IMR-90 (cell line): ENCODE results near the gene KYNU. TPM values are rescaled to one million over a fixed set of nuclear protein-coding genes. Genes with fewer than 3 reads are reported as not detected.

ENCODE experiments used
- ATAC-seq: fragments of 200-7000 bp; cut with Tn5 transposase; 2 replicates; pipeline ENCODE4 v1.9.1; 2020; ENCODE audit warnings: low read depth, mild to moderate bottlenecking, moderate library complexity
- BruUV-seq: library from RNA; stranded (reverse); fragments of 400-500 nt; replicated peaks from 2 replicates; lab custom pipeline; 2021; lab: Mats Ljungman, UMichigan
- CTCF ChIA-PET: fragments of 300-600 bp; formaldehyde crosslinking; extraction: SDS; loops from one replicate; lab custom pipeline; 2021; ENCODE audit warnings: antibody characterized with exemption; lab: Yijun Ruan, JAX
- POLR2A ChIA-PET: fragments of 300-600 bp; sonication (Branson Sonifier 250); formaldehyde crosslinking; loops from one replicate; lab custom pipeline; 2022; ENCODE audit warnings: antibody characterized with exemption; ENCODE audit not compliant: unreplicated experiment; lab: Charles Lee
- DNase-seq: peaks from one replicate; pipeline ENCODE4 v3.0.0; 2013
- H2AFZ ChIP-seq: replicated peaks from 2 replicates; pipeline ENCODE3; 2013; ENCODE audit warnings: low read length, mild to moderate bottlenecking; ENCODE audit not compliant: poor library complexity
- H2AK5ac ChIP-seq: 2 replicates; pipeline ENCODE4 v1.6.1; 2013; ENCODE audit warnings: low read depth, low read length, inconsistent platforms
- H2AK9ac ChIP-seq: replicated peaks from 2 replicates; pipeline ENCODE3; 2013; ENCODE audit warnings: mild to moderate bottlenecking, low read depth, low read length, moderate library complexity; ENCODE audit not compliant: poor library complexity
- H2BK120ac ChIP-seq: 2 replicates; pipeline ENCODE4 v1.6.1; 2013; ENCODE audit warnings: low read depth, low read length, inconsistent platforms
- H2BK15ac ChIP-seq: 3 replicates; pipeline ENCODE4 v1.6.1; 2013; ENCODE audit warnings: low read depth, low read length, inconsistent platforms
- H2BK20ac ChIP-seq: 2 replicates; pipeline ENCODE4 v1.6.1; 2013; ENCODE audit warnings: low read depth, mild to moderate bottlenecking, inconsistent platforms, low read length, moderate library complexity
- H2BK5ac ChIP-seq: 2 replicates; pipeline ENCODE4 v1.6.1; 2013; ENCODE audit warnings: mild to moderate bottlenecking, low read depth, low read length, inconsistent platforms; ENCODE audit not compliant: poor library complexity, severe bottlenecking
- H3K14ac ChIP-seq: replicated peaks from 2 replicates; pipeline ENCODE4 v1.6.1; 2013; ENCODE audit warnings: low read depth, low read length, inconsistent platforms
- H3K18ac ChIP-seq: 2 replicates; pipeline ENCODE4 v1.6.1; 2013; ENCODE audit warnings: low read depth, low read length, control low read depth
- H3K23ac ChIP-seq: 2 replicates; pipeline ENCODE4 v1.6.1; 2013; ENCODE audit warnings: low read depth, low read length, inconsistent platforms
- H3K27ac ChIP-seq: 2 replicates; pipeline ENCODE4 v1.5.1; 2013; ENCODE audit warnings: mild to moderate bottlenecking, control low read depth, low read length; ENCODE audit not compliant: insufficient read depth
- H3K27me3 ChIP-seq: 2 replicates; pipeline ENCODE4 v1.6.1; 2013; ENCODE audit warnings: low read length; ENCODE audit not compliant: control insufficient read depth, insufficient read depth
- H3K36me3 ChIP-seq: 2 replicates; pipeline ENCODE4 v1.6.1; 2013; ENCODE audit warnings: low read length, mixed read lengths; ENCODE audit not compliant: control insufficient read depth, insufficient read depth
- H3K4ac ChIP-seq: 2 replicates; pipeline ENCODE4 v1.6.1; 2013; ENCODE audit warnings: low read depth, low read length, inconsistent platforms
- H3K4me1 ChIP-seq: 2 replicates; pipeline ENCODE4 v1.6.1; 2013; ENCODE audit warnings: low read length, mixed read lengths; ENCODE audit not compliant: control insufficient read depth, insufficient read depth
- H3K4me2 ChIP-seq: 2 replicates; pipeline ENCODE4 v1.6.1; 2013; ENCODE audit warnings: low read depth, mild to moderate bottlenecking, control low read depth, low read length, moderate library complexity
- H3K4me3 ChIP-seq: 2 replicates; pipeline ENCODE4 v1.5.1; 2013; ENCODE audit warnings: low read depth, mild to moderate bottlenecking, control low read depth, low read length, moderate library complexity; ENCODE audit not compliant: insufficient read depth
- H3K56ac ChIP-seq: 2 replicates; pipeline ENCODE4 v1.6.1; 2013; ENCODE audit warnings: low read length, inconsistent platforms; ENCODE audit not compliant: insufficient read depth; ENCODE audit errors: extremely low read depth
- H3K79me1 ChIP-seq, 2 experiments: 2 replicates each; pipeline ENCODE4 v1.6.1; 2013; ENCODE audit warnings: low read length in 2 of 2, inconsistent platforms in 1 of 2, low read depth in 1 of 2
- H3K9ac ChIP-seq: 2 replicates; pipeline ENCODE4 v1.6.1; 2013; ENCODE audit warnings: low read depth, low read length, control low read depth
- H3K9me1 ChIP-seq: 2 replicates; pipeline ENCODE4 v1.6.1; 2013; ENCODE audit warnings: low read length, inconsistent platforms; ENCODE audit not compliant: insufficient read depth
- H3K9me3 ChIP-seq: 2 replicates; pipeline ENCODE4 v1.6.1; 2013; ENCODE audit warnings: low read length; ENCODE audit not compliant: control insufficient read depth, insufficient read depth
- H4K20me1 ChIP-seq: 2 replicates; pipeline ENCODE4 v1.6.1; 2013; ENCODE audit warnings: low read length, inconsistent platforms; ENCODE audit not compliant: insufficient read depth
- H4K5ac ChIP-seq: 2 replicates; pipeline ENCODE4 v1.6.1; 2013; ENCODE audit warnings: mild to moderate bottlenecking, low read depth, low read length, control low read depth
- H4K8ac ChIP-seq, 2 experiments: 2 replicates each; pipeline ENCODE4 v1.6.1; 2013; ENCODE audit warnings: low read depth in 2 of 2, low read length in 2 of 2, control low read depth in 1 of 2, inconsistent platforms in 1 of 2
- H4K91ac ChIP-seq: 2 replicates; pipeline ENCODE4 v1.6.1; 2013; ENCODE audit warnings: low read depth, low read length, inconsistent platforms; ENCODE audit not compliant: insufficient read depth
- RAD21 ChIP-seq: IDR thresholded peaks from 2 replicates; pipeline ENCODE4 v1.6.1; 2012; ENCODE audit warnings: low read length, improper control_type of control experiment
- RCOR1 ChIP-seq: IDR thresholded peaks from 2 replicates; pipeline ENCODE4 v1.6.1; 2012; ENCODE audit warnings: mild to moderate bottlenecking, low read length, improper control_type of control experiment; ENCODE audit not compliant: insufficient replicate concordance
- WGBS, 2 experiments: methylation state at CpG; one replicate each; pipeline versions ENCODE4 v1.1.5 to v1.1.7; 2013; ENCODE audit warnings: missing lambda C conversion rate in 2 of 2; ENCODE audit not compliant: insufficient read length in 1 of 2; ENCODE audit errors: extremely low coverage in 2 of 2; 5-methylcytosine and 5-hydroxymethylcytosine counted together
- dilution Hi-C: fragments of 300-500 bp; cut with HindIII; formaldehyde crosslinking; loops from one replicate; pipeline ENCODE4 v1.14.3; 2018; ENCODE audit warnings: low sequenced_read_pairs; ENCODE audit not compliant: unreplicated experiment
- in situ Hi-C: fragments of 300-500 bp; cut with MboI; formaldehyde crosslinking; loops from 3 replicates; pipeline ENCODE4 v1.14.3; 2019; ENCODE audit warnings: low sequenced_read_pairs, inconsistent platforms, mixed read lengths
- intact Hi-C: fragments of 100-400 bp; cut with micrococcal nuclease; formaldehyde crosslinking; loops from 2 replicates; pipeline ENCODE4 v1.10.0; 2022
- polyA plus RNA-seq, 3 experiments: library from polyadenylated mRNA; depleted of rRNA; stranded (reverse); fragments of >200 nt; gene quantifications; 2 replicates each; pipeline ENCODE4 v1.2.3, GENCODE V29; 2012; ENCODE audit warnings: low replicate concordance in 1 of 3
- total RNA-seq: library from RNA; depleted of rRNA; stranded (reverse); fragments of >200 nt; gene quantifications from 2 replicates; pipeline ENCODE4 v1.2.3, GENCODE V29; 2012
- TF ChIP-seq, protein P1 (sequence below): conservative IDR thresholded peaks from 2 replicates; pipeline ENCODE4 v1.5.1; 2012; ENCODE audit warnings: mild to moderate bottlenecking, low read depth, low read length, improper control_type of control experiment

KYNU gene
- total and polyA plus RNA-seq, 2 of the 4 experiments (the other 2 are of a cell fraction) = 0.75 to 2.9 TPM

DNA sequence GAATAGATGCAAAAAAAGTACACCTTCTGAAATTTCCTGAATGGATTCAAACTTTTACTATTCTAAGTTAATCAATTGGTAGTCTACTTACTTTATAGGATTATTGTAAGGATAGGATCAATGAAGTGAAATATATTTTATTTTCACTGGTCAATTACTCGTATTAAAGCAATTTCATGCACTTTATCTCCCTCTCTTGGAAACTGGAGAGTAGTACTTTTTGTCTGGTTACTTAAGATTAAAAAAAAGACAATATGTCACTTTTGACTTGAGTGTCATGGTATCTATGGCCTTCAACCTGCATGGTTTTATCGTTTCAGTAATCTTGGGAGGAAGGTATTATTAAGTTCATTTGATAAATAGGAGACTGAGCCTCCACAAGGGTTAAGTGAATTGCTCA, 1.0 kb upstream of the KYNU start:
- WGBS, 2 experiments = no CpG with 5 or more reads among the region's 2 CpGs
- Histone ChIP-seq H2BK20ac (peak overlapping the region; percentile 43; the same call in 1 of the 2 replicates), H3K27me3 (no peaks in the 10 kb centered on the region), H3K4ac (no peak overlapping the region), H3K27ac (no peak overlapping the region), H4K8ac (no peak overlapping the region; a peak in 1 of 4 replicates), H2BK120ac (no peak overlapping the region), H4K20me1 (no peaks in the 10 kb centered on the region), H4K91ac (no peak overlapping the region), H3K18ac (no peak overlapping the region), H3K56ac (no peak overlapping the region), H3K9me1 (no peaks in the 10 kb centered on the region; the same call in 1 of the 2 replicates), H3K4me2 (no peak overlapping the region), H3K9me3 (no peaks in the 10 kb centered on the region), H3K9ac (no peak overlapping the region), H2AK9ac (no peak overlapping the region), H3K4me1 (peaks cover 6% of the 10 kb centered on the region), H3K23ac (no peak overlapping the region), H3K36me3 (no peaks in the 10 kb centered on the region), H2BK15ac (no peak overlapping the region), H3K4me3 (no peak overlapping the region), H4K5ac (no peak overlapping the region), H2AK5ac (no peak overlapping the region), H3K14ac (no peak overlapping the region), H2BK5ac (no peak overlapping the region), H2AFZ (no peak overlapping the region), H3K79me1 (no peaks in the 10 kb centered on the region)
- DNase-seq (peak; percentile 34), ATAC-seq (no peak)
- intact Hi-C loops (loop anchor here (5.0 kb wide), 2 partner anchors 86 to 106 kb away; no protein-coding TSS in a partner anchor), in situ Hi-C loops (no loop called here), dilution Hi-C loops (no loop called here)
- BruUV-seq = no TSS peak
- ChIA-PET POLR2A (no interaction called here), CTCF (no interaction called here)
- peak; percentile 22; the same call in 1 of the 2 replicates for TF ChIP-seq RAD21
- TF ChIP-seq, protein P1, sequence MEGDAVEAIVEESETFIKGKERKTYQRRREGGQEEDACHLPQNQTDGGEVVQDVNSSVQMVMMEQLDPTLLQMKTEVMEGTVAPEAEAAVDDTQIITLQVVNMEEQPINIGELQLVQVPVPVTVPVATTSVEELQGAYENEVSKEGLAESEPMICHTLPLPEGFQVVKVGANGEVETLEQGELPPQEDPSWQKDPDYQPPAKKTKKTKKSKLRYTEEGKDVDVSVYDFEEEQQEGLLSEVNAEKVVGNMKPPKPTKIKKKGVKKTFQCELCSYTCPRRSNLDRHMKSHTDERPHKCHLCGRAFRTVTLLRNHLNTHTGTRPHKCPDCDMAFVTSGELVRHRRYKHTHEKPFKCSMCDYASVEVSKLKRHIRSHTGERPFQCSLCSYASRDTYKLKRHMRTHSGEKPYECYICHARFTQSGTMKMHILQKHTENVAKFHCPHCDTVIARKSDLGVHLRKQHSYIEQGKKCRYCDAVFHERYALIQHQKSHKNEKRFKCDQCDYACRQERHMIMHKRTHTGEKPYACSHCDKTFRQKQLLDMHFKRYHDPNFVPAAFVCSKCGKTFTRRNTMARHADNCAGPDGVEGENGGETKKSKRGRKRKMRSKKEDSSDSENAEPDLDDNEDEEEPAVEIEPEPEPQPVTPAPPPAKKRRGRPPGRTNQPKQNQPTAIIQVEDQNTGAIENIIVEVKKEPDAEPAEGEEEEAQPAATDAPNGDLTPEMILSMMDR = peak; percentile 34; the same call in 1 of the 2 replicates
- TF ChIP-seq RCOR1 = no peak
